ENCODE results near the gene NAALADL1.
"Not testable (repeated sequence)": the region's sequence is repeated elsewhere in the genome, so short reads cannot be mapped to it uniquely, and the experiment has no call there.

GRCh38 chr11:65023502-65023901 lies 34.9 kb downstream of the NAALADL1 start:
- TF ChIP-seq, protein P1, sequence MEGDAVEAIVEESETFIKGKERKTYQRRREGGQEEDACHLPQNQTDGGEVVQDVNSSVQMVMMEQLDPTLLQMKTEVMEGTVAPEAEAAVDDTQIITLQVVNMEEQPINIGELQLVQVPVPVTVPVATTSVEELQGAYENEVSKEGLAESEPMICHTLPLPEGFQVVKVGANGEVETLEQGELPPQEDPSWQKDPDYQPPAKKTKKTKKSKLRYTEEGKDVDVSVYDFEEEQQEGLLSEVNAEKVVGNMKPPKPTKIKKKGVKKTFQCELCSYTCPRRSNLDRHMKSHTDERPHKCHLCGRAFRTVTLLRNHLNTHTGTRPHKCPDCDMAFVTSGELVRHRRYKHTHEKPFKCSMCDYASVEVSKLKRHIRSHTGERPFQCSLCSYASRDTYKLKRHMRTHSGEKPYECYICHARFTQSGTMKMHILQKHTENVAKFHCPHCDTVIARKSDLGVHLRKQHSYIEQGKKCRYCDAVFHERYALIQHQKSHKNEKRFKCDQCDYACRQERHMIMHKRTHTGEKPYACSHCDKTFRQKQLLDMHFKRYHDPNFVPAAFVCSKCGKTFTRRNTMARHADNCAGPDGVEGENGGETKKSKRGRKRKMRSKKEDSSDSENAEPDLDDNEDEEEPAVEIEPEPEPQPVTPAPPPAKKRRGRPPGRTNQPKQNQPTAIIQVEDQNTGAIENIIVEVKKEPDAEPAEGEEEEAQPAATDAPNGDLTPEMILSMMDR (IDR thresholded peaks at IDR 0.05; ENCODE audit: low read depth, low read length, poor library complexity, severe bottlenecking), result not testable (repeated sequence)
- TF ChIP-seq EZH2phosphoT487 (IDR thresholded peaks at IDR 0.05; ENCODE audit: borderline replicate concordance, low read length), result not testable (repeated sequence)
